ENCODE measurements around the gene CST5. TPM values are rescaled to one million over a fixed set of nuclear protein-coding genes. Genes with fewer than 3 reads are reported as not detected.
"Not testable (repeated sequence)": the region's sequence is repeated elsewhere in the genome, so short reads cannot be mapped to it uniquely, and the experiment has no call there.

Gene CST5
- total RNA-seq, 6 donors from 2014 or later = 0.81 to 1.7 (median 1.1) TPM; not detected in 3

GRCh38 chr20:23880417-23880816 is 869 bp upstream of the CST5 start:
- Histone ChIP-seq H3K36me3 (no peaks in the 10 kb centered on the region), H3K9me3 (no peaks in the 10 kb centered on the region), H3K4me3 (no peak overlapping the region), H3K27ac (peak overlapping the region in 3 of 4 donors; percentile 10 to 63 (median 60)), H3K4me1 (peaks cover 3 to 21% (median 9%) of the 10 kb centered on the region in 4 donors), H3K27me3 (no peaks in the 10 kb centered on the region)
- peak in 1 of 2 donors; percentile 37 for DNase-seq
- 55 to 58% methylated on average over 4 of the region's 4 CpGs for WGBS, 2 donors
- peak; percentile 44 to 71 for ATAC-seq (ENCODE audit: low FRiP score in 2 of 2)
- TF ChIP-seq POLR2A (IDR thresholded peaks at IDR 0.05) = no peak
- TF ChIP-seq EP300 (IDR thresholded peaks at IDR 0.05) = no peak
- no peak for TF ChIP-seq POLR2AphosphoS5 (IDR thresholded peaks at IDR 0.05)
- TF ChIP-seq, protein P1, sequence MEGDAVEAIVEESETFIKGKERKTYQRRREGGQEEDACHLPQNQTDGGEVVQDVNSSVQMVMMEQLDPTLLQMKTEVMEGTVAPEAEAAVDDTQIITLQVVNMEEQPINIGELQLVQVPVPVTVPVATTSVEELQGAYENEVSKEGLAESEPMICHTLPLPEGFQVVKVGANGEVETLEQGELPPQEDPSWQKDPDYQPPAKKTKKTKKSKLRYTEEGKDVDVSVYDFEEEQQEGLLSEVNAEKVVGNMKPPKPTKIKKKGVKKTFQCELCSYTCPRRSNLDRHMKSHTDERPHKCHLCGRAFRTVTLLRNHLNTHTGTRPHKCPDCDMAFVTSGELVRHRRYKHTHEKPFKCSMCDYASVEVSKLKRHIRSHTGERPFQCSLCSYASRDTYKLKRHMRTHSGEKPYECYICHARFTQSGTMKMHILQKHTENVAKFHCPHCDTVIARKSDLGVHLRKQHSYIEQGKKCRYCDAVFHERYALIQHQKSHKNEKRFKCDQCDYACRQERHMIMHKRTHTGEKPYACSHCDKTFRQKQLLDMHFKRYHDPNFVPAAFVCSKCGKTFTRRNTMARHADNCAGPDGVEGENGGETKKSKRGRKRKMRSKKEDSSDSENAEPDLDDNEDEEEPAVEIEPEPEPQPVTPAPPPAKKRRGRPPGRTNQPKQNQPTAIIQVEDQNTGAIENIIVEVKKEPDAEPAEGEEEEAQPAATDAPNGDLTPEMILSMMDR (IDR thresholded peaks at IDR 0.05) = no peak

DNA sequence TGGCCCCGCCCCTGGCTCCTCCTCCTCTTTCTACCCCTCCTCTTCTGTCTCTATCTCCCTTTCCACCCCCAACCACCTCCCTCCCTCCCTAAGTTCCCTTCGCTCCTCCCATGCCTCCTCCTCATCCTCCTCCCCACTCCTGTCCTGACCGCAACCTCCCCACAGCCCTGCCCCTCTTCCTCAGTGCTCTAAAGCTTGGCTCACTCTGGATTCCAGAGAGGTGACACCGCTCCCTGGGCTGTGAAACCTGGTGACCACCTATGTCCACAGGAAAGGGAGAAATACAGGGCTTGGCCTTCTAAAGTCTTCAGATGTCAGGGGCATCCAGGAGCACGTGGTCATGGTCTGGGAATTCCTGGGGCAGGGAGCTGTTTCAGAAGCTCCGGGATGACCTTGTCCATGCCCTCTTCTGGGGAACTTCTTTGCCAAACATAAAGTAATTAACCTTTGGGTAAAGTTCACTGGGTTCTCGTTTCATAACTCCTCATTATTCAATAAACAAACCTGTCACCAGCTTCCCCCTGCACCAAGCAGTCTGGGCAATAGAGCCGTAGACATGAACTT is 345 bp upstream of the CST5 start:
- no peak for TF ChIP-seq EP300 (IDR thresholded peaks at IDR 0.05)
- TF ChIP-seq POLR2AphosphoS5 (IDR thresholded peaks at IDR 0.05) = no peak
- TF ChIP-seq, protein P1 (IDR thresholded peaks at IDR 0.05) = no peak
- no peak for TF ChIP-seq POLR2A (IDR thresholded peaks at IDR 0.05)
- peaks cover 3 to 21% (median 9%) of the 10 kb centered on the region in 4 donors for H3K4me1 ChIP-seq
- DNase-seq (peak in 1 of 2 donors; percentile 46), ATAC-seq (ENCODE audit: low FRiP score in 2 of 2) (peak; percentile 56 to 85)
- no peaks in the 10 kb centered on the region for H3K27me3 ChIP-seq
- H3K9me3 ChIP-seq = no peaks in the 10 kb centered on the region
- peak overlapping the region in 3 of 4 donors; percentile 10 to 63 (median 60) for H3K27ac ChIP-seq
- H3K36me3 ChIP-seq = no peaks in the 10 kb centered on the region
- H3K4me3 ChIP-seq = no peak overlapping the region
- WGBS, 2 donors = 38 to 40% methylated on average over 7 to 8 of the region's 8 CpGs

GRCh38 chr20:23878787-23879186 is 761 bp downstream of the CST5 start:
- Histone ChIP-seq H3K27me3 (no peaks in the 10 kb centered on the region), H3K36me3 (no peaks in the 10 kb centered on the region), H3K9me3 (no peaks in the 10 kb centered on the region), H3K4me3 (no peak overlapping the region), H3K27ac (no peak overlapping the region), H3K4me1 (peaks cover 3 to 21% (median 7%) of the 10 kb centered on the region in 4 donors)
- no peak for ATAC-seq (ENCODE audit: low FRiP score in 2 of 2)
- WGBS, 2 donors = 75 to 86% methylated on average over 5 to 7 of the region's 7 CpGs
- no peak for TF ChIP-seq POLR2AphosphoS5 (IDR thresholded peaks at IDR 0.05)
- TF ChIP-seq, protein P1 (IDR thresholded peaks at IDR 0.05) = no peak
- TF ChIP-seq POLR2A (IDR thresholded peaks at IDR 0.05) = no peak
- TF ChIP-seq EP300 (IDR thresholded peaks at IDR 0.05) = no peak
- no peak for DNase-seq

DNA sequence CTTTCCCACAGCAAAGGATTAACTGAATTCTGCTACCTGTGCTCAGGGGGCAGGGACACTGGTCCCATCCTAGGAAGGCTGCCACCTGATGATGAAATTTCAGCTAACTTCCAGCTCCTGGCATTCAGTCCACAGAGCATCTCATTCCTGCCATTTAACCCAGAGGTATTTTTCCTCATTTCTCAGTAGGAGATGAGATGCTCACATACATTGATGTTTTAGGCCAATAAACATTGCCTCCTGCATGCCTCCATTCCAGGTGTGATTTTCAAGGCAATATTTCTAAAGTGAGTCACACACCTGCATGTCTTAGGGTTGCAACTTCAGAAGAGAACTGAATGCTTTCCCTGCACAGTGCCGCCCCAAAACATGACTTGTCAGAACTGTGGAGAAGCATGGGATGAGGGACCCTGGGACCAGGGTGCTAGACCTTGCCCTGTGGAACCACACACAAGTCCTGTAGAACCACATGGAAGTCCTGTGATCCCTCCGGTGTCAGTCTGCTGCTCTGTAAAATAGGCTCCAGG is 1.5 kb downstream of the CST5 start:
- H3K27me3 ChIP-seq; ATAC-seq (ENCODE audit: low FRiP score in 2 of 2); H3K36me3 ChIP-seq; H3K27ac ChIP-seq; H3K9me3 ChIP-seq; DNase-seq; H3K4me3 ChIP-seq: not testable (repeated sequence)
- peaks cover 3 to 17% (median 4%) of the 10 kb centered on the region in 4 donors for H3K4me1 ChIP-seq
- WGBS, 2 donors = 100% methylated on average over 1 to 2 of the region's 2 CpGs

GRCh38 chr20:23877524-23877923 is 2.0 kb downstream of the CST5 start:
- Histone ChIP-seq H3K4me1 (peaks cover 3 to 17% (median 4%) of the 10 kb centered on the region in 4 donors), H3K27ac (no peak overlapping the region), H3K27me3 (no peaks in the 10 kb centered on the region), H3K36me3 (no peaks in the 10 kb centered on the region), H3K9me3 (no peaks in the 10 kb centered on the region), H3K4me3 (no peak overlapping the region)
- WGBS, 2 donors = 82% methylated on average over 6 of the region's 6 CpGs; no CpG with 5 or more reads in 1 of the 2 donors
- TF ChIP-seq EP300 (IDR thresholded peaks at IDR 0.05) = no peak
- TF ChIP-seq POLR2AphosphoS5 (IDR thresholded peaks at IDR 0.05) = no peak
- TF ChIP-seq, protein P1 (IDR thresholded peaks at IDR 0.05) = peak in 1 of 6 experiments; percentile 15
- DNase-seq (no peak), ATAC-seq (ENCODE audit: low FRiP score in 2 of 2) (no peak)
